NCI-H345 (cell line): ENCODE results near the gene FBXO33.

Experiments used
- DNase-seq: peaks from one replicate; lab custom pipeline; 2025; lab: John Stamatoyannopoulos, UW

FBXO33 gene

DNA sequence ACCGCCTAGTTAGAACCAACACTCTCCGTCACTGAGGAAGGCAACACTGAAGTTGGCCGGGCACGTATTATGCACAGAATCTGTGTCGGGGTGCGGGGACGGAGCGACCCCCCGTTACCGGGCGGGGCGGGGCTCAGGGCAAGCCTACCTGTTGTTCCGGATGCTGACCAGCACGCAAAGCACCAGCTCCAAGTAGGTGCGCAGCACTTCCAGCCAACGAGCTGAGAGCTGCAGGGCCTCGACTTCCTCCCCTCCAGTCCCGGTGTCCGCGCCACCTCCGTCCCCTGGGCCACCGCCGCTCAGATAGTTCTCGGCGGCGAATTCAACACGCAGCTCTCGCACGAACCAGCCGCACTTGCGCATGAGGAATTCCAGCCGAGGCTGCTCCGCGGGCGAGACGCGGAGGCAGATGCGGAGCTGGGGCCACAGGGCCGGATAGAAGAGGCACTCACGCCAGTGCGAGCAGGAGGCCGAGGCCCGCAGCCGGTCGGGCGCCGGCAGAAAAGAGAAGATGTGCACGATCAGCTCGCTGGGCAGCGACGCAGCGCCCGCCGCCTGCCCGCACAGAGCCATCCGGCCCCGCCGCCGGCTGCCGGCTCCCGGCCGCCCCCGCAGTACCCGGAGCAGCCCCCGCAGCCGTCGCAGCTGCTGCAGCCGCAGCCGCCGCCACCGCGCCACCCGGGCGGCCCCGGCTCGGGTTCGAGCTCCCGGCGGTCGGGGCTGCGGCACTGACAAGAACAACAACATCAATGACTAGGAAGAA, 636 bp downstream of the FBXO33 start:
- peak; percentile 32 for DNase-seq

DNA sequence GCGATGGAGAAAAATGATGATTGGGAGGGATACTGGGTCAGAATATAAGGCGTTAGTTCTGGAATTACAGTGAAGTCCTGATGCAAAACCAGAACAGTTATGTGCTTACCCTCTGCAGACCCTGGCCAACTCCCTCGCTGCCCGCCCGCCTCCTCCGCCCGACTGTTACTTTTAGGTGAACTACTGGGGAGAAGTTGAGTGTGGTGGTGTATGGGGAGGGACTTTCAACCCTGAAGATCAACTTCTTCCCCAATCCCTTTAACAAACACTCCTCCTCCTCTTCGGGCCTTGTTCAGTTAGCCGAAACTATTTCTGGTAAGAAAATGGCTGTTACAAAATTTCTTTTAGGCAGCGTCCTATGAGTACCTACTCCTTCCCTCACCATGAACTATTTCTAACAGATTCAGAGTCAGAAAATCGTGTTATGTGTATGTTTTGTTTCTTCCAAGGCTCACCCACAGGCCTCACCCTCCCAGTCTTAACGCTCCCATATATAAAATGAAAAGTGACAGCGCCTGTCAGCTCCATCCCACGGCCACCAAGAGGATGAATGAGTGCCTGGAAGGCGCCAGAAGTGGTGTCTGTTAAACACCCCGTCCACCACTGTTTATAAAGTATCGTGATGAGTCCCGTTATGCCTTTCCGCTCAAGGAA, 1.3 kb downstream of the FBXO33 start:
- no peak for DNase-seq

- DNase-seq = no peak
These were observed 4.1 kb downstream of the FBXO33 start for GRCh38 chr14:39428118-39428517.

DNA sequence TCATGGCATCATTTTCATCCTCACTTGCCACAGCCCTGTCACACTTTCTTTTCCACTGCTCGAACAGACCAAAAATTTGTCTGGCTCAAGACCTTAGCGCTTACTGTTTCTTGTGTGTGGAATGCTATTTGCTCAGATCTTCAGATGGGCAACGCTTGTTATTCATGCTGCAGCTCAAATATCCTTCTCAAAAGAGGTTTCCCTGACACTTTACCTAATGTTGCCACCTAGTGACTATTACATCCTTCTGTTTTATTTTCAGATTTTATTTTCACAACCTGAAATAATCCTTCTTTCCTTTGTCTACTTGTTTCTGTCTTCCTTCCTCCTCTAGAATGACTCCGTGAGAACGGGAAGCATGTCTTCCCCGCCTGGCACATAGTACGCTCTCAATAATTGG, 5.6 kb downstream of the FBXO33 start:
- DNase-seq = peak; percentile 20

GRCh38 chr14:39425947-39426346, 6.3 kb downstream of the FBXO33 start:
- DNase-seq = no peak

DNA sequence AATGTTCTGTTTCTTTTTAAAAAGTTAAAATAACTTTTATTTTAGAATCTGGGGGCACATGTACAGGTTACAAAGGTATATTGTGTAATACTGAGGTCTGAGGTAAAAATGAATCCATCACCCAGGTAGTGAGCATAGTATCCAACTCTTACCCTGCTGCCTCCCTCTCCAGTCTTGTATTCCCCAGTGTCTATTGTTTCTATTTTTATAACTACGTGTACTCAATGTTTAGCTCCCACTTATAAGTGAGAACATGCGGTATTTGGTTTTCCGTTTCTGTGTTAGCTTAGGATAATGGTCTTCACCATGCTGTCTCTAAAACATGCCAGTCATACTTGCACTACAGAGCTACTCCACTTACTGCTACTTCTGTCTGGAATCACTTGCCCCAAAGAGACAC, 8.4 kb downstream of the FBXO33 start:
- no peak for DNase-seq

- DNase-seq = no peak
These were observed 10.0 kb downstream of the FBXO33 start for GRCh38 chr14:39422243-39422642.

- DNase-seq = no peak
These were observed 13.0 kb downstream of the FBXO33 start for GRCh38 chr14:39419272-39419671.

GRCh38 chr14:39417014-39417413, 15.2 kb downstream of the FBXO33 start:
- peak; percentile 31 for DNase-seq

DNA sequence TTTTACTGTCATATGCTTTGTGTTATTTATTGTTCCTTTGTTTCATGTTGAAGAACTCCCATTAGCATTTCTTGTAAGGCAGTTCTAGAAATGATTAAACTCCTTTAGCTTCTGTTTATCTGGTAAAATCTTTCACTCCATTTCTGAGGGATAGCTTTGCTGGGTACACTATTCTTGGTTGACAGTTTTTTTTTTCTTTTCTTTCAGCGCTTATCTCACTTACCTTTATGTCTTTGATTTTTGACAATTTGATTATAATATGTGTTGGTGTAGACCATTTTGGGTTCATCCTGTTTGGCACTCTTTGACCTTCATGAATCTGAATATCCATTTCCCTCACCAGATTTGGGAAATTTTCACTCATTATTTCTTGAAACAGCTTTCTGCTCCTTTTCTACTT, 16.2 kb downstream of the FBXO33 start:
- no peak for DNase-seq

GRCh38 chr14:39406560-39406959, 25.7 kb downstream of the FBXO33 start:
- DNase-seq = no peak

GRCh38 chr14:39398382-39398781, 33.9 kb downstream of the FBXO33 start:
- DNase-seq = no peak

GRCh38 chr14:39396448-39396847, 35.8 kb downstream of the FBXO33 start:
- no peak for DNase-seq

DNA sequence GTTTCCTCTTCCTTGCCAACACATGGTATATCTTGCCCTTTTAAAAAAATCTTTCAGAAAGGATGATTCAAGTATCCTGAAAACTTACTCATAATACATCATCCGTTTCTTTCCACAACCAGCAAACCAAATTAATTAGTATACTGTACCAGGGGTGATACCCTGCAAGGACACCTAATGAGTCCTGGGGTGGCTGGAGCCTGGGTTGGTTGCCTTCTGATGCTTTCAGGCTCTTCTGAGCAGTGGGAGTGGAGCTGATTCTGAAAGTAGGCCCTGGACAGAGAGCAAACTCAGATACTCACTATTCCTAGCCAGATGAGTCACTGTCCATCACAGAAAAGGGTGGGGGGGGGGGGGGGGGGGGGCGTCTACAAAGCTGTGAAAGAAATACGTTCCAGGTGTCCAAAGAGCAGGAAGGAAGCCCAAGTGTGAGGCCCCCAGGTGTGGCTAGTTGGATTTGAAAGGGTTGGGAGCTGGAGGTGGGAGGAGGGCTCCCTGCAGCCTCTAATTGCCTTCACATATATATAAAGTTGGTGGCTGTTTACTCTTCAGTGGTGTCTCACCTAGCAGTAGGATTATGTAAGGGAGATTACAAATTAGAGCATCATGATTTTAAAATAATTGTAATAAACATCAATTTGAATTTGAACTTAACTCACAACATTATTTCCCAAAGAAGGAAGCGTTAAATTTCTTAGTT, 36.5 kb downstream of the FBXO33 start:
- no peak for DNase-seq

GRCh38 chr14:39393289-39393688, 38.9 kb downstream of the FBXO33 start:
- DNase-seq = no peak

- DNase-seq = no peak
These were observed 48.1 kb downstream of the FBXO33 start for GRCh38 chr14:39384177-39384576.

- DNase-seq = no peak
These were observed 48.5 kb downstream of the FBXO33 start for GRCh38 chr14:39383741-39384140.

- no peak for DNase-seq
These were observed 49.1 kb downstream of the FBXO33 start for GRCh38 chr14:39383026-39383660.

DNA sequence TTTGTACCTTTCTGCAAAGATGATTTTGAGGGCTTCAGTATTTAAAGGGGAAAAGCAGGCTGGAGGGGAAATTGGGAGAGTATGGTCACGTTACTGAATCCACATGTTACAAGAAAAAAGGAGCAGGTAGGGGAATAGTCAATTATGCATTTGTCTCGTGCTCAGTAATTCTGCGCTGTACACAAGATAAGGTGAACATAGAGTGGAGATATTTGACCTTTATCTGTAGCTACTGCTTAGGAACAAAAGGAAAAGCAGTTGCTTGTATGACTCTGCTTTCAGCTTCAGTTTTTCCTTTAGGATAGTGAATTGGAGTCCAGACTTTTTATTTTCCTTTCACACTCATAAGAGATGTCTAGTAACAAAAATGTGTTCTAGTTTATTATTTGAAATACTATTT, 49.8 kb downstream of the FBXO33 start:
- no peak for DNase-seq

- no peak for DNase-seq
These were observed 50.9 kb downstream of the FBXO33 start for GRCh38 chr14:39381366-39381765.

DNA sequence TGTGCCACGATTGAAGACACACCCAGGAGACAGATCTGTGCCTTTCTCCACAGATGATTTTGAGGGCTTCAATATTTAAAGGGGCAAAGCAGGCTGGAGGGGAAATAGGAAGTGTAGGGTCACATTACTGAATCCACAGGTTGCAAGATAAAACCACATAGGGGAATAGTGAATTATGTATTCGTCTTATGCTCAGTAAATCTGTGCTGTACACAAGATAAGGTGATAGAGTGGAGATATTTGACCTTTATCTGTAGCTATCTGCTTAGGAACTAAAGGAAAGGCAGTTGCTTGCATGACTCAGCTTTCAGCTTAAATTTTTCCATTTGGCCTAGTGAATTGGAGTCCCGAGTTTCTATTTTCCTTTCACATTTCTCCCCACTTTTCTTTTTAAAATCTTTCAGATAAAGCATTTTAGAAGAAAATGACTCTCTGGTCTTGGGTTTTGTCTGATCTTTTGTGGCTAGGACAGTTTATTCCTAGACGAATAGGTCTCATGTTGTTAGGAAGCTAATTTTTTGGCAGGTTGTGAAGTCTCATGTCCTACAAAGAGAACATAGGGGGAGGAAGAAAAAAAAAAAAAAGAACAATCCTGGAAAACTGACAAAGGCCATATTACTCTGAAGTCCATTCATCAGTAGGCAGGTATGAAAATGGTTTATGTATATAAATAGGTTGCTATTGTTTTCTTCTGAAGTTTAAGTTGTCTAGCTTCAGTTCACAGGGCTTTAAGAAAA, 55.4 kb downstream of the FBXO33 start:
- DNase-seq = no peak

DNA sequence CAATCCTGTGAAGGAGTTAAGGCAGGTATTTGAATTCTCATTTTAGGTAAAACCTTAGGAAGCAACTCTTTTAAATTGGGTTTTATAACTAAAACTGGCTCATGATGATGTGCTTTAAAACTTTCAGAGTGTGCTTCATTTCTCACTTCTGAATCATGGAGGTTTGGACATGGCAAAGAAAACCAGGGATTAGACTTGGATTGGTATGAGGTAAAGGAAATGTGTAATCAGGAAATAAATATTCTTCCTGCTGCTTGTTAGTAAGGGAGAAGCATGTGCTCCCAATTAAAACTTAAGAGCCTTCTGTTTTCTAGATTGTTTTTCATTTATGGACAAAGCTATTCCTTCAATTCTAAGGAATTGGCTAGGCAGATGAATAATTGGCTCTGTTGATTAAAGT, 57.4 kb downstream of the FBXO33 start:
- no peak for DNase-seq
